Sigmoid colon (tissue), 4 donors: ENCODE measurements around the gene STAT1.

Experiments
- EP300 ChIP-seq, 4 donors: sonication (generic); formaldehyde crosslinking; IDR thresholded peaks; one replicate each; pipeline ENCODE4 v1.6.1; 2017; ENCODE audit warnings: antibody characterized with exemption in 4 of 4
- POLR2A ChIP-seq, 2 donors: fragments of 450-650 bp; IDR thresholded peaks; one replicate each; pipeline ENCODE4 v1.6.1; 2016; ENCODE audit warnings: antibody characterized with exemption in 2 of 2, mild to moderate bottlenecking in 2 of 2, moderate library complexity in 2 of 2
- POLR2AphosphoS5 ChIP-seq, 4 donors: sonication (generic); formaldehyde crosslinking; IDR thresholded peaks; one replicate each; pipeline ENCODE4 v1.6.1; 2017; ENCODE audit warnings: antibody characterized with exemption in 4 of 4
- TF ChIP-seq, protein P1 (sequence below), 4 experiments: fragments of 450-650 bp in 3 of 4; fragments of 200-600 bp in 1 of 4; IDR thresholded peaks; one replicate each; pipeline ENCODE4 v1.5.1; 2016 to 2019; ENCODE audit warnings: antibody characterized with exemption in 4 of 4, mild to moderate bottlenecking in 3 of 4, moderate library complexity in 2 of 4

DNA sequence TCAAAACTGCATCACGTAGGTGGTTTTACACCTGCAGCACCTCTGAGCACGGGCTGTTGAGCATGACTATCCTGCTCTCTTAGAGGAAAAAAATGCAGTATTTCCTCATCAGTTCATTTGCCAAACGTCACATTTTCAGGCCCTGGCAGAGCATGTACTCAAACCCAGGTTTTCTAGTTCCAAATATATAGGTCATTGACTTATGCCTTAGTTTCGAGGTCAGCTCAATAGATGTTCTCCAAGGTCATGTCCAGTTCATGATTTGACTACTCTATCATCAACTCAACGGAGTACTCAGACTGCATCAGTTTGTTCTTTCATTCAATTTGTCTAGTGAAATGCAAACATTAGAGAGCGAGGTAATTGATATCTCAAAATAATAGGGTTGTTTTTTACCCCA lies 39.3 kb upstream of the STAT1 start:
- TF ChIP-seq, protein P1, sequence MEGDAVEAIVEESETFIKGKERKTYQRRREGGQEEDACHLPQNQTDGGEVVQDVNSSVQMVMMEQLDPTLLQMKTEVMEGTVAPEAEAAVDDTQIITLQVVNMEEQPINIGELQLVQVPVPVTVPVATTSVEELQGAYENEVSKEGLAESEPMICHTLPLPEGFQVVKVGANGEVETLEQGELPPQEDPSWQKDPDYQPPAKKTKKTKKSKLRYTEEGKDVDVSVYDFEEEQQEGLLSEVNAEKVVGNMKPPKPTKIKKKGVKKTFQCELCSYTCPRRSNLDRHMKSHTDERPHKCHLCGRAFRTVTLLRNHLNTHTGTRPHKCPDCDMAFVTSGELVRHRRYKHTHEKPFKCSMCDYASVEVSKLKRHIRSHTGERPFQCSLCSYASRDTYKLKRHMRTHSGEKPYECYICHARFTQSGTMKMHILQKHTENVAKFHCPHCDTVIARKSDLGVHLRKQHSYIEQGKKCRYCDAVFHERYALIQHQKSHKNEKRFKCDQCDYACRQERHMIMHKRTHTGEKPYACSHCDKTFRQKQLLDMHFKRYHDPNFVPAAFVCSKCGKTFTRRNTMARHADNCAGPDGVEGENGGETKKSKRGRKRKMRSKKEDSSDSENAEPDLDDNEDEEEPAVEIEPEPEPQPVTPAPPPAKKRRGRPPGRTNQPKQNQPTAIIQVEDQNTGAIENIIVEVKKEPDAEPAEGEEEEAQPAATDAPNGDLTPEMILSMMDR (IDR thresholded peaks at IDR 0.05): no peak
- TF ChIP-seq POLR2A (IDR thresholded peaks at IDR 0.05): no peak
- TF ChIP-seq POLR2AphosphoS5 (IDR thresholded peaks at IDR 0.05): no peak
- no peak for TF ChIP-seq EP300 (IDR thresholded peaks at IDR 0.05)
